ENCODE measurements around the gene CBLL2. TPM values are rescaled to one million over a fixed set of nuclear protein-coding genes. Genes with fewer than 3 reads are reported as not detected.
A peak's percentile ranks its signal among the peaks of the same experiment; 100 is the strongest.
"Not testable (repeated sequence)": the region's sequence is repeated elsewhere in the genome, so short reads cannot be mapped to it uniquely, and the experiment has no call there.

CBLL2 gene
- total RNA-seq, 2 donors from 2014 or later, result not detected

DNA sequence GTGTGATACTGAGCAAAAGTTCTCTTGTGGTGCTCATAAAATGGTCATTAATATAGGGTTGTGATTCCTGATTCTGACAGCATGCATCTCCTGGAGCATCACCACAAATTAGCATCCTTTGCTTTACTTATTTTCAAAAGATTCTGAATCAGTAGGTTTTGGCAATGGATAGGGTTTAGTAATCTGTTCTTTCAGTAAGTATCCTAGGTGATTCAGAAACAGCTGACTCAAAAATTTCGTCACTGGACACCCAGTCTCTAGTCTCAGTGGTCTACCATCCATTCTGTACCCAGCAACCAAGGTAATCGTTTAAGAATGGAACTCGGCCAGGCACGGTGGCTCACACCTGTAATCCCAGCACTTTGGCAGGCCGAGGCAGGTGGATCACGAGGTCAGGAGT lies 4.1 kb downstream of the CBLL2 start:
- Histone ChIP-seq H3K9me3 (ENCODE audit: control insufficient read depth, low read length) (no peaks in the 10 kb centered on the region), H3K27me3 (ENCODE audit: control insufficient read depth, insufficient read depth, low read length, poor library complexity, severe bottlenecking) (no peaks in the 10 kb centered on the region), H3K4me1 (ENCODE audit: control insufficient read depth, insufficient read depth, low read length) (no peaks in the 10 kb centered on the region), H3K4me3 (ENCODE audit: low read length) (no peak overlapping the region), H3K36me3 (ENCODE audit: control insufficient read depth, insufficient read depth, low read length) (no peaks in the 10 kb centered on the region), H3K27ac (ENCODE audit: low read depth, low read length) (no peak overlapping the region), H3K9ac (ENCODE audit: extremely low read depth, low read length, poor library complexity, severe bottlenecking) (no peak overlapping the region)
- H3K27me3 Mint-ChIP-seq (ENCODE audit: insufficient read depth), result no peaks in the 10 kb centered on the region
- TF ChIP-seq, protein P1, sequence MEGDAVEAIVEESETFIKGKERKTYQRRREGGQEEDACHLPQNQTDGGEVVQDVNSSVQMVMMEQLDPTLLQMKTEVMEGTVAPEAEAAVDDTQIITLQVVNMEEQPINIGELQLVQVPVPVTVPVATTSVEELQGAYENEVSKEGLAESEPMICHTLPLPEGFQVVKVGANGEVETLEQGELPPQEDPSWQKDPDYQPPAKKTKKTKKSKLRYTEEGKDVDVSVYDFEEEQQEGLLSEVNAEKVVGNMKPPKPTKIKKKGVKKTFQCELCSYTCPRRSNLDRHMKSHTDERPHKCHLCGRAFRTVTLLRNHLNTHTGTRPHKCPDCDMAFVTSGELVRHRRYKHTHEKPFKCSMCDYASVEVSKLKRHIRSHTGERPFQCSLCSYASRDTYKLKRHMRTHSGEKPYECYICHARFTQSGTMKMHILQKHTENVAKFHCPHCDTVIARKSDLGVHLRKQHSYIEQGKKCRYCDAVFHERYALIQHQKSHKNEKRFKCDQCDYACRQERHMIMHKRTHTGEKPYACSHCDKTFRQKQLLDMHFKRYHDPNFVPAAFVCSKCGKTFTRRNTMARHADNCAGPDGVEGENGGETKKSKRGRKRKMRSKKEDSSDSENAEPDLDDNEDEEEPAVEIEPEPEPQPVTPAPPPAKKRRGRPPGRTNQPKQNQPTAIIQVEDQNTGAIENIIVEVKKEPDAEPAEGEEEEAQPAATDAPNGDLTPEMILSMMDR (conservative IDR thresholded peaks at IDR 0.05), result no peak
- no peak overlapping the region for H3K27ac Mint-ChIP-seq
- H3K4me3 Mint-ChIP-seq, result no peak overlapping the region
- H3K9me3 Mint-ChIP-seq, result peaks cover 3% of the 10 kb centered on the region
- H3K36me3 Mint-ChIP-seq (ENCODE audit: low read depth), result no peaks in the 10 kb centered on the region
- no peaks in the 10 kb centered on the region for H3K4me1 Mint-ChIP-seq
- DNase-seq, result no peak
- 93 to 100% methylated on average over 1 to 6 of the region's 6 CpGs for WGBS, 2 experiments (ENCODE audit: insufficient coverage in 1 of 2, insufficient read length in 1 of 2)

DNA sequence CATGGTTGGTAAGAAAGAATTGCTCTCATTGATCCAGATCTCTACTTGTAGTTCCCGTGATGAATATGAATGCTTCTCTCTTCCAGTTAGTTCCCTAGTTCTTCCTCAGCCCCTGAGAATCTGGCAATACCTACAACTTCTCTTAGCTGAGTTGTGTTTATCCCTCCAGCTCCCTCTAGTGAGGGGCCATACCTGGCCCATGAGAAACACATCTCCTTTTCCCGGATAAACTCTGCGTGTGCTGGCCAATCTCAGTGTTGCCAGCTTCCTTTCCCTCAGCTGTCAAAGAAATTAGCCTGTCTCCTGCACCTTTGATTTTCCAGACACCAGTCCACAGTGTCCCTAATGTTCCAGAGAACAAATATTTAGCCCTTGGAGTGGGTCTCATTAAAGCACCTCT lies 5.7 kb downstream of the CBLL2 start:
- no peak overlapping the region for H3K4me3 ChIP-seq (ENCODE audit: low read length)
- Mint-ChIP-seq H3K4me1 (no peaks in the 10 kb centered on the region), H3K27ac (no peak overlapping the region), H3K4me3 (no peak overlapping the region), H3K27me3 (ENCODE audit: insufficient read depth) (no peaks in the 10 kb centered on the region), H3K36me3 (ENCODE audit: low read depth) (no peaks in the 10 kb centered on the region), H3K9me3 (peaks cover 16% of the 10 kb centered on the region)
- peak; percentile 54 for DNase-seq
- no peaks in the 10 kb centered on the region for H3K4me1 ChIP-seq (ENCODE audit: control insufficient read depth, insufficient read depth, low read length)
- WGBS, 2 experiments (ENCODE audit: insufficient coverage in 1 of 2, insufficient read length in 1 of 2), result 47 to 68% methylated on average over 3 of the region's 3 CpGs
- H3K27ac ChIP-seq (ENCODE audit: low read depth, low read length), result no peak overlapping the region
- H3K9ac ChIP-seq (ENCODE audit: extremely low read depth, low read length, poor library complexity, severe bottlenecking), result no peak overlapping the region
- H3K36me3 ChIP-seq (ENCODE audit: control insufficient read depth, insufficient read depth, low read length), result no peaks in the 10 kb centered on the region
- no peaks in the 10 kb centered on the region for H3K27me3 ChIP-seq (ENCODE audit: control insufficient read depth, insufficient read depth, low read length, poor library complexity, severe bottlenecking)
- H3K9me3 ChIP-seq (ENCODE audit: control insufficient read depth, low read length), result peaks cover 3% of the 10 kb centered on the region
- TF ChIP-seq, protein P1 (conservative IDR thresholded peaks at IDR 0.05), result peak; percentile 78

DNA sequence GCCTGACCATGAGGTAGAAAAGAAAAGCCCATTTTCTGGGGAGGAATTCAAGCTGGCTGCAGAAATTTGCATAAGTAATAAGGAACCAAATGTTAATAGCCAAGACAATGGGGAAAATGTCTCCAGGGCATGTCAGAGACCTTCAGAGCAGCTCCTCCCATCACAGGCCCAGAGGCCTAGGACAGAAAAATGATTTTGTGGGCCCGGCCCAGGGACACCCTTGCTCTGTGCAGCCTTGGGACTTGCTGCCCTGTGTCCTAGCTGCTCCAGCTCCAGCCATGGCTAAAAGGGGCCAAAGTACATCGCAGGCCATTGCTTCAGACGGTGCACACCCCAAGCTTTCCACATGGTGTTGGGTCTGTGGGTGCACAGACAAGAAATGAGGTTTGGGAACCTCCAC lies 16.5 kb downstream of the CBLL2 start:
- H3K4me3 ChIP-seq (ENCODE audit: low read length); H3K27ac ChIP-seq (ENCODE audit: low read depth, low read length); H3K4me1 ChIP-seq (ENCODE audit: control insufficient read depth, insufficient read depth, low read length); H3K36me3 ChIP-seq (ENCODE audit: control insufficient read depth, insufficient read depth, low read length); H3K27me3 Mint-ChIP-seq (ENCODE audit: insufficient read depth); H3K27me3 ChIP-seq (ENCODE audit: control insufficient read depth, insufficient read depth, low read length, poor library complexity, severe bottlenecking); H3K36me3 Mint-ChIP-seq (ENCODE audit: low read depth); H3K9me3 ChIP-seq (ENCODE audit: control insufficient read depth, low read length); H3K4me3 Mint-ChIP-seq; DNase-seq; H3K9ac ChIP-seq (ENCODE audit: extremely low read depth, low read length, poor library complexity, severe bottlenecking); H3K27ac Mint-ChIP-seq: not testable (repeated sequence)
- H3K9me3 Mint-ChIP-seq, result peaks cover 22% of the 10 kb centered on the region
- 91% methylated on average over 3 of the region's 3 CpGs; no CpG with 5 or more reads in 1 of the 2 experiments for WGBS, 2 experiments (ENCODE audit: insufficient coverage in 1 of 2, insufficient read length in 1 of 2)
- peaks cover 30% of the 10 kb centered on the region for H3K4me1 Mint-ChIP-seq

DNA sequence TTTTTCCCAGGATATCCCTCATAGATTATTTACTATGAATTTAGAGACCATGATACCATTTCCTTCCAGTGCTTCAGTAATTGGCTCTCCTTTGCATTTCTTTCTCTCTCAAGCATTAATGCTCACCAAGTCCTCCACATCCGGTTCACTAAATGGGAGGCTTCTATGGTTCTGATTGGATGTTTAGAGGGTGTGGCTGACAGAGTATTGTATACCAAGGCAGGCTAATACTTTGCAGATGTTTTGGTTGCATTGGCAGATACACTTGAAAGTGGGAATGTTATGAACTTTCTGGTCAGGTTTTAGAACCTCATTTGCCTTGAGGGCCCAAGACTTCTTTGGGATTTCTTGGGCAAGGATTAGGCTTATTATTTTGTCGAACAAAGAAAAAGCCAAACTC lies 24.2 kb downstream of the CBLL2 start:
- no peaks in the 10 kb centered on the region for H3K36me3 ChIP-seq (ENCODE audit: control insufficient read depth, insufficient read depth, low read length)
- H3K4me1 ChIP-seq (ENCODE audit: control insufficient read depth, insufficient read depth, low read length), result no peaks in the 10 kb centered on the region
- no peak overlapping the region for H3K27ac ChIP-seq (ENCODE audit: low read depth, low read length)
- Mint-ChIP-seq H3K4me1 (peaks cover 7% of the 10 kb centered on the region), H3K27me3 (ENCODE audit: insufficient read depth) (peaks cover 2% of the 10 kb centered on the region), H3K4me3 (no peak overlapping the region), H3K27ac (no peak overlapping the region), H3K9me3 (no peaks in the 10 kb centered on the region), H3K36me3 (ENCODE audit: low read depth) (no peaks in the 10 kb centered on the region)
- DNase-seq, result no peak
- 100% methylated on average over 1 of the region's 2 CpGs; no CpG with 5 or more reads in 1 of the 2 experiments for WGBS, 2 experiments (ENCODE audit: insufficient coverage in 1 of 2, insufficient read length in 1 of 2)
- no peaks in the 10 kb centered on the region for H3K9me3 ChIP-seq (ENCODE audit: control insufficient read depth, low read length)
- no peaks in the 10 kb centered on the region for H3K27me3 ChIP-seq (ENCODE audit: control insufficient read depth, insufficient read depth, low read length, poor library complexity, severe bottlenecking)
- no peak overlapping the region for H3K9ac ChIP-seq (ENCODE audit: extremely low read depth, low read length, poor library complexity, severe bottlenecking)
- H3K4me3 ChIP-seq (ENCODE audit: low read length), result no peak overlapping the region
- TF ChIP-seq, protein P1 (conservative IDR thresholded peaks at IDR 0.05), result no peak
